Panc1 (cell line): Measurements from ENCODE around the gene SNPH. TPM values are rescaled to one million over a fixed set of nuclear protein-coding genes. Genes with fewer than 3 reads are reported as not detected.

Experiments
- ATAC-seq: fragments of 200-7000 bp; cut with Tn5 transposase; 2 replicates; pipeline ENCODE4 v1.9.1; 2020; ENCODE audit warnings: mild to moderate bottlenecking, moderate library complexity
- BruUV-seq: library from RNA; stranded (reverse); fragments of 400-500 nt; replicated peaks from 2 replicates; lab custom pipeline; 2021; lab: Mats Ljungman, UMichigan
- CTCF ChIA-PET: fragments of 300-600 bp; sonication (Branson Sonifier 250); formaldehyde crosslinking; loops from one replicate; lab custom pipeline; 2022; ENCODE audit warnings: antibody characterized with exemption; lab: Charles Lee
- POLR2A ChIA-PET: fragments of 300-600 bp; sonication (Branson Sonifier 250); formaldehyde crosslinking; loops from one replicate; lab custom pipeline; 2022; ENCODE audit warnings: antibody characterized with exemption; lab: Charles Lee
- DNase-seq: peaks from one replicate; pipeline ENCODE4 v3.0.0-alpha.2; 2010; ENCODE audit warnings: low read depth, low spot score
- H3K27ac ChIP-seq: 2 replicates; pipeline ENCODE4 v1.5.1; 2011; ENCODE audit warnings: mild to moderate bottlenecking, low read length, inconsistent platforms
- H3K27me3 ChIP-seq: fragments of 200-500 bp; sonication (Bioruptor generic); 2 replicates; pipeline ENCODE4 v1.6.0; 2014; ENCODE audit warnings: low read length, inconsistent platforms; ENCODE audit not compliant: control insufficient read depth, insufficient read depth
- H3K36me3 ChIP-seq: fragments of 200-500 bp; sonication (Bioruptor generic); 2 replicates; pipeline ENCODE4 v1.5.1; 2014; ENCODE audit warnings: inconsistent platforms, mild to moderate bottlenecking, low read length, moderate library complexity; ENCODE audit not compliant: control insufficient read depth, insufficient read depth
- H3K4me1 ChIP-seq: 2 replicates; pipeline ENCODE4 v1.5.1; 2011; ENCODE audit warnings: inconsistent platforms, mild to moderate bottlenecking, low read length, moderate library complexity; ENCODE audit not compliant: control insufficient read depth, insufficient read depth
- H3K4me3 ChIP-seq, 2 experiments: 2 replicates each; pipeline ENCODE4 v1.5.1; 2011 to 2012; ENCODE audit warnings: low read depth in 2 of 2, low read length in 2 of 2, mild to moderate bottlenecking in 2 of 2, inconsistent platforms in 1 of 2, moderate library complexity in 1 of 2
- H3K9me3 ChIP-seq: fragments of 200-500 bp; sonication (Bioruptor generic); 2 replicates; pipeline ENCODE4 v1.5.1; 2014; ENCODE audit warnings: low read depth, mild to moderate bottlenecking, inconsistent platforms, low read length, moderate library complexity; ENCODE audit not compliant: control insufficient read depth, insufficient read depth
- CTCF ChIP-seq: fragments of 450-650 bp; IDR thresholded peaks from 2 replicates; pipeline ENCODE4 v1.5.1; 2017; ENCODE audit warnings: mild to moderate bottlenecking
- POLR2AphosphoS5 ChIP-seq: IDR thresholded peaks from 2 replicates; pipeline ENCODE4 v1.6.1; 2012; ENCODE audit warnings: mild to moderate bottlenecking, low read depth, low read length, moderate library complexity
- REST ChIP-seq, 2 experiments: IDR thresholded peaks; 2 replicates each; pipeline ENCODE4 v1.6.1; 2011 to 2012; ENCODE audit warnings: low read depth in 2 of 2, control low read depth in 1 of 2, low read length in 1 of 2, mild to moderate bottlenecking in 1 of 2, moderate library complexity in 1 of 2; ENCODE audit not compliant: insufficient read depth in 1 of 2
- SIN3A ChIP-seq: IDR thresholded peaks from 2 replicates; pipeline ENCODE4 v1.6.1; 2012; ENCODE audit warnings: low read depth, mild to moderate bottlenecking, low read length, moderate library complexity, borderline replicate concordance; ENCODE audit not compliant: insufficient read depth
- TCF7L2 ChIP-seq: IDR thresholded peaks from 2 replicates; pipeline ENCODE4 v1.6.1; 2011; ENCODE audit warnings: mild to moderate bottlenecking, low read depth, low read length, inconsistent platforms
- in situ Hi-C: cut with HindIII; loops from 2 replicates; pipeline ENCODE4 v1.10.0; 2016; ENCODE audit warnings: low sequenced_read_pairs, low pct_unique_long_range_greater_than_20kb
- intact Hi-C: fragments of 100-400 bp; cut with micrococcal nuclease; formaldehyde crosslinking; loops from one replicate; pipeline ENCODE4 v1.10.0; 2022; ENCODE audit not compliant: unreplicated experiment
- total RNA-seq: library from RNA; stranded (reverse); gene quantifications from one replicate; pipeline ENCODE4 v1.2.1, GENCODE V29; 2021; ENCODE audit not compliant: unreplicated experiment

The SNPH gene
- total RNA-seq, 1 experiment from 2014 or later = 6.4 TPM

GRCh38 chr20:1302685-1303541, 36.8 kb downstream of the SNPH start:
- peak; percentile 64 for ATAC-seq
- Histone ChIP-seq H3K27ac (no peak overlapping the region), H3K27me3 (no peaks in the 10 kb centered on the region), H3K4me1 (peaks cover 3% of the 10 kb centered on the region), H3K4me3 (no peak overlapping the region), H3K9me3 (no peaks in the 10 kb centered on the region), H3K36me3 (no peaks in the 10 kb centered on the region)
- in situ Hi-C loops = no loop called here
- TF ChIP-seq SIN3A (no peak), CTCF (no peak), TCF7L2 (no peak), POLR2AphosphoS5 (no peak), REST (IDR thresholded peaks at IDR 0.05; ENCODE audit: insufficient read depth in 1 of 2, low read depth in 2 of 2, low read length in 1 of 2) (no peak)
- ChIA-PET CTCF (interaction anchor here (0.5 to 0.6 kb wide), 2 partner anchors 145 to 459 kb away, joined by 5 read pairs; no protein-coding TSS in a partner anchor), POLR2A (no interaction called here)
- no TSS peak for BruUV-seq
- DNase-seq = no peak
- intact Hi-C loops = no loop called here

- no TSS peak for BruUV-seq
- POLR2A ChIA-PET = no interaction called here
- Histone ChIP-seq H3K27me3 (no peaks in the 10 kb centered on the region), H3K4me3 (no peak overlapping the region), H3K27ac (no peak overlapping the region), H3K4me1 (peaks cover 3% of the 10 kb centered on the region), H3K36me3 (no peaks in the 10 kb centered on the region), H3K9me3 (no peaks in the 10 kb centered on the region)
- intact Hi-C loops = no loop called here
- CTCF ChIA-PET = interaction anchor here (0.5 kb wide), 1 partner anchor 30 kb away, joined by 7 read pairs; no protein-coding TSS in a partner anchor
- ATAC-seq = no peak
- in situ Hi-C loops = no loop called here
- TF ChIP-seq REST (IDR thresholded peaks at IDR 0.05; ENCODE audit: insufficient read depth in 1 of 2, low read depth in 2 of 2, low read length in 1 of 2) = no peak
- TF ChIP-seq SIN3A = no peak
- no peak for TF ChIP-seq TCF7L2
- no peak for TF ChIP-seq CTCF
- no peak for DNase-seq
Measured at GRCh38 chr20:1304710-1305515, 38.8 kb downstream of the SNPH start.
